Stimulated activated CD8-positive, alpha-beta memory T cell treated with anti-CD3 and anti-CD28 coated beads, Interleukin-15, amount 100 ng/mL, for 24 hours (primary cell): ENCODE measurements around the gene NKX1-2.

ENCODE experiments used
- DNase-seq: peaks from one replicate; pipeline ENCODE4 v3.0.0-alpha.2; 2020; ENCODE audit warnings: low read depth

NKX1-2 gene

DNA sequence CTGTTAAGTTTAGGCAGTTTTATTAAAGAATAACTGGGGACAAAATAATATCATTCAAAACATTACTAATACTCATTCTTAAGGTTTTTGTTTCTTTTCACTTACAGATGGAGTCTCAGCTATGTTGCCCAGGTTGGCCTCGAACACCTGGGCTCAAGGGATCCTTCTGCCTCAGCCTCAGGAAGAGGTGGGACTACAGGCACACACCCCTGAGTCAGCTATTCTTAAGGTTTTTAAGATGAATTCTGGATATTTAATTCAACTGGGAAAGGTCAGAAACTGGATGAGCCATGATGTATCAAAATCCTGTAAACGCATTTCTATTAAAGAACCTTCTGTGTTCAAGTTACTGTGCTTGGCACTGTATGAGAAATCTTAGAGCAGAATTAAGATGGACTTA lies 34.6 kb downstream of the NKX1-2 start:
- no peak for DNase-seq

DNA sequence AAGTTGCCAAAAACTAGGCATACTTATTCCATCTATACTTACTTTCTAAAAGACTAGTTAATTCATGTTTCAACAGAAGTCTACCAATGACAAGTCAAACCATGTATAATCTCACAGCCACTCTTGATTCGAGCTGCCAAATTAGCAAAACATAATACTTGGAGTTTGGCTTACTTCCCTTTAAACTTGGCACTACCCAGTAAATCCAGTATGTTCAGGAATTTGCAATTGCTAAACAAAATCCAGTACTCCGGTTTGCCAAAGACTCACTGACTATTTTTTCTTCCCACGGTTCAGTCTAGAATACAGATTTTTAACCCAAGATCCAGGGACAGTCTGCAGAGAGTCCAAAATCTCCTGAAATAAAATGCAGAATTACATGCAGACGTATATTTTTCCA lies 35.8 kb downstream of the NKX1-2 start:
- no peak for DNase-seq

DNA sequence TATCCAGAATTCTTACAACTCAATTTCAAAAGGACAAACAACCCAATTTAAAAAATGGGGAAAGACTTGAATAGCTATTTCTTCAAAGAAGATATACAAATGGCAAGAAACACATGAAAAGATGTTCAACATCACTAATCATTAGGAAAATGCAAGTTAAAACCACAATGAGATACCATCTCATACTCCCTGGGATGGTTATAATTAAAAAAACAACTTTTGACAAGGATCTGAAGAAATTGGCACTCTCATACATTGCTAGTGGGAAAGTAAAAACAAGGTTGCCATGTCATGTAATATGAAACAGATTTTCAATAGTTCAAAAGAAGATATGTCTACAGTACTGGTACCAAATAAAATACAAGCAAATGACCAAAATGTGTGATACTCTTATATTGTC lies 40.1 kb downstream of the NKX1-2 start:
- no peak for DNase-seq

DNA sequence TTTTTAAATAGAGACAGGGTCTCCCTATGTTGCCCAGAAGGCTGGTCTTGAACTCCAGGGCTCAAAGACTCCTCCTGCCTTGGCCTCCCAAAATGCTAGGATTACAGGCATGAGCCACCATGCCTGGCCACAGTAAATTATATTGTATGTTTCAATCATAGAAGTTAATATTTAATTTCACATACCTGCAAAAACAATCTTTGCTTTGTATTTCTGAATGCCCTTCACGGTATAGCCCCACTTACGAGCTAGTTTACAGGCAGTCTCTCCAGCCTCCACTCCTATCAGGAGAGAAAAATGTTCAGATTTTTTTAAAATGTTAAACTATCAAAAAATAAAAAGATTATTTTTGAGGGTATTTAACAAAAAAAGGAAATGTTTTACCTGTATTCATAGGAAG lies 41.5 kb downstream of the NKX1-2 start:
- no peak for DNase-seq

DNA sequence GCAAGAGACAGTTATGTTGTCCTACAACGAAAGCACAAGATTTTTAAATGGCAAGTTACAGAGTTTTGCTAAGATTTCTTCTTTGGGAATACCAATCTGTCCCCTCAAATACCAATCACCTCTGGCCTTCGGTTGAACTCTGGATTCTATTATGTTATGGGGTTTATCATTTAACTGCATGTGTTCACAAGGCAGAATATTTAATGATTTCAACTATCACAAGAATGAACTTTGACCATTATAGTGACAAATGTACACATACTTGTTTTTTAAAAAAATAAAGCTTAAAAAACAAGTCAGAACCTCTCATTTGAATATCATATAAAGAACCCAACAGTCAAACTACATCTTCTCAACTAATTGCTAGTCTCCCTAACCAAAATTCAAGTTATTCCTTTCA lies 42.4 kb downstream of the NKX1-2 start:
- no peak for DNase-seq

DNA sequence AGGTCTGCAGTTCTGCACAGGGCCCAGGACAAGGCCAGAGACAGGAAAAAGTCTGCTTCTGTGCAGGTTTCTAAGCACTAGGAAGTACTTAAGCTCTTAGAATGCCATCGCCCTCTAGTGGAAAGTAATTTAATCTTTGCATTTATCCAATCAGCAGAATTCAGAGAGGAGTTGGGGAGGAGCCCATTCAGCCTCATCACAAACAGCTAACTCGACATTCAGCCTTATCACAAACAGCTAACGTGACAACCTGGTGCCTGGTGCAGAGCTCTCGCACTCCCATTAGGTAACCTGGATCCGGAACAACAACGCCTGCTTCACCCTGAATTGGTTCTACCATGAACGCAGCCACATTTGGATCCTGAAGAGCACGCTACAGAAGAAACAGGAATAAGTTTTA lies 46.3 kb downstream of the NKX1-2 start:
- no peak for DNase-seq

DNA sequence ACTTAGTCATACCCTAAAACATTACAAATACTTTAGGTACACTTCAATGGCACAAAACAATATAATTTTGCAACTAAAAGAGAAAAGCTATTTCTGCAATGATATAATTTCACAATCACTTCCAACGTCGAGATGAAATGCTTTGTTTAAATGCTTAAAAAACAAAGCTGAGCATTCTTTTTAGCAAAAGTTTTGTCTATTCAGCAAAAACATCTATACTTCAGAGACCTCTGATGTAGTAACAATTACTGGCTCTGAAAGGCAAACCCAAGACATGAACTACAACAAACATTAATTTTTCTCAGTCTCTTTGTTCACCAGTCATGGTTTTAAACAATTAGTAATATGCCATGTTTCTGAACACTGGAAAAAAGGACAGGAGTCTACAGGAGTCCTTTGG lies 47.6 kb downstream of the NKX1-2 start:
- DNase-seq: no peak

DNA sequence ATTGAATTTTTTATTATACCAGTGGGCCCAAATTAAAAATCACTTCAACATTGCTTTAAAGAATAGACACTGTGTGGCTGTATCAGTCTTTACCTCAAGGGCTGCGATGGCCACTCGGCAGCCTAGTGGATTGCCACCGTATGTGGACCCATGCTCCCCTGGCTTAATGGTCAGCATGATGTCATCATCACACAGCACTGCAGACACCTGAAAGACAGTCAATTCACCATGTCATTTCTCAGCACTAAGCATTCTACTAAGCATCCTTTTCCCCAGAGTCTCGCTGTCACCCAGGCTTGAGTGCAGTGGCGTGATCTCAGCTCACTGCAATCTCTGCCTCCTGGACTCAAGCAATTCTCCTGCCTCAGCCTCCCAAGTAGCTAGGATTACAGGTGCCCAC lies 48.2 kb downstream of the NKX1-2 start:
- DNase-seq: no peak
